ENCODE data around the gene CPSF4L. TPM values are rescaled to one million over a fixed set of nuclear protein-coding genes. Genes with fewer than 3 reads are reported as not detected.

CPSF4L gene
- total RNA-seq, 4 donors from 2014 or later, result not detected

GRCh38 chr17:73301369-73301768 lies 39.7 kb upstream of the CPSF4L start:
- no peak overlapping the region for H3K4me3 ChIP-seq
- H3K9me3 ChIP-seq, result no peaks in the 10 kb centered on the region
- TF ChIP-seq EP300 (IDR thresholded peaks at IDR 0.05), result no peak
- TF ChIP-seq POLR2A (IDR thresholded peaks at IDR 0.05), result no peak
- TF ChIP-seq POLR2AphosphoS5 (IDR thresholded peaks at IDR 0.05), result no peak
- no peak for TF ChIP-seq CTCF (IDR thresholded peaks at IDR 0.05)
- 72% methylated on average over 2 of the region's 2 CpGs for WGBS
- peaks cover 78% of the 10 kb centered on the region for H3K4me1 ChIP-seq
- no peak for DNase-seq (ENCODE audit: low spot score in 2 of 2)
- H3K36me3 ChIP-seq, result no peaks in the 10 kb centered on the region
- no peaks in the 10 kb centered on the region for H3K27me3 ChIP-seq
- no peak overlapping the region for H3K27ac ChIP-seq

- TF ChIP-seq EP300 (IDR thresholded peaks at IDR 0.05), result no peak
- TF ChIP-seq POLR2AphosphoS5 (IDR thresholded peaks at IDR 0.05), result no peak
- no peak for TF ChIP-seq POLR2A (IDR thresholded peaks at IDR 0.05)
- no peak for TF ChIP-seq CTCF (IDR thresholded peaks at IDR 0.05)
- DNase-seq (ENCODE audit: low spot score in 2 of 2), result no peak
- Histone ChIP-seq H3K4me3 (no peak overlapping the region), H3K27me3 (no peaks in the 10 kb centered on the region), H3K27ac (no peak overlapping the region), H3K36me3 (no peaks in the 10 kb centered on the region), H3K9me3 (no peaks in the 10 kb centered on the region), H3K4me1 (peaks cover 68% of the 10 kb centered on the region)
- WGBS, result 79% methylated on average over 3 of the region's 3 CpGs
Measured at GRCh38 chr17:73300392-73300791, 38.7 kb upstream of the CPSF4L start.

DNA sequence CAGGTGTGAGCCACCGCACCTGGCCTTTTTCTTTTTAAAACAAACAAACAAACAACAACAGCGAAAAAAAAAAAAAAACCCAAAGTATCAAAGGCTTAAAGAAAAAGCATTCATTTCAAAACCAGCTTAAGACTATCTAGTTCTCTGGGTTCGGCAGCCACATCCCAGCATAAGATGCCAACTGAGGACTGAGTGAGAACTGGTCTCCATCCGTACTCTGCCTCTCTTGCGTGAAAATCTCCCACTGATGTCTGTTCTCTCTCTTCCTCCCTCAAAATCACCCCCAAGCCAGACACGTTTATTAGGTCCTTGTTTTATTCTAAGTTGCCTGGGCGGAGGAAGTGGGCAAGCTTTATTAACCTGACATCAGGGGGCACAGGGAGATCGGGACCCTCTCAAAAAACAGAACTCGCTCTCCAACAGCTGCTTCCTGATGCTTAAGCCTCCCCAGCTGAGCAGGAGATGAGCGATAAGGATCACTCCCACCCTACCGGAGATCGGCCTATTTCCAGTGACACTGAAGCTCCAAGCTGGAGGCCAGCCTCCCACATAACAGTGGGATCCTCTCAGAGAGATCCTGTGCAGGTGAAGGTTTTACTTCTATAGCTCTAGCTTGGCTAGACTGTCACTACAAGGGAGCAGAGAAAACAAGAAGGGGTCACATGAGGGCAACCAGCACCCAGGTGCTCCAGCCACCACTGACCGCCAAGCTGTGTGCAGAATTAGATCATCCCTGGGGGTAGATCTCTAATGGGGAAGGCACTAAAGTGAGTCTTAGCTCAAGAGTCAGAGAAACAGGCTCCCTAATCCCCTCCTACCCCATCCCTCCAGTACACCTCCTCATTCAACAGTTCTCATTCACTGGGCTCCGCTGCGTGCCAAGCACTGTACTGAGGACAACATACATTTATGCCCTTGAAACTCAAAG lies 36.5 kb upstream of the CPSF4L start:
- WGBS, result 65% methylated on average over 15 of the region's 15 CpGs
- Histone ChIP-seq H3K27ac (no peak overlapping the region), H3K9me3 (no peaks in the 10 kb centered on the region), H3K4me1 (peaks cover 68% of the 10 kb centered on the region), H3K27me3 (no peaks in the 10 kb centered on the region), H3K4me3 (no peak overlapping the region), H3K36me3 (no peaks in the 10 kb centered on the region)
- TF ChIP-seq EP300 (IDR thresholded peaks at IDR 0.05), result no peak
- no peak for TF ChIP-seq POLR2AphosphoS5 (IDR thresholded peaks at IDR 0.05)
- no peak for TF ChIP-seq POLR2A (IDR thresholded peaks at IDR 0.05)
- TF ChIP-seq CTCF (IDR thresholded peaks at IDR 0.05), result no peak
- DNase-seq (ENCODE audit: low spot score in 2 of 2), result no peak

GRCh38 chr17:73293480-73293911 lies 31.8 kb upstream of the CPSF4L start:
- H3K27ac ChIP-seq, result peak overlapping the region; percentile 89
- H3K9me3 ChIP-seq, result no peaks in the 10 kb centered on the region
- no peak for DNase-seq (ENCODE audit: low spot score in 2 of 2)
- WGBS, result 54% methylated on average over 9 of the region's 9 CpGs
- H3K27me3 ChIP-seq, result no peaks in the 10 kb centered on the region
- peaks cover 80% of the 10 kb centered on the region for H3K4me1 ChIP-seq
- H3K36me3 ChIP-seq, result no peaks in the 10 kb centered on the region
- H3K4me3 ChIP-seq, result no peak overlapping the region
- TF ChIP-seq POLR2AphosphoS5 (IDR thresholded peaks at IDR 0.05) (peak in 2 of 3 donors; percentile 50 to 61), CTCF (IDR thresholded peaks at IDR 0.05) (no peak), EP300 (IDR thresholded peaks at IDR 0.05) (no peak), POLR2A (IDR thresholded peaks at IDR 0.05) (no peak)

DNA sequence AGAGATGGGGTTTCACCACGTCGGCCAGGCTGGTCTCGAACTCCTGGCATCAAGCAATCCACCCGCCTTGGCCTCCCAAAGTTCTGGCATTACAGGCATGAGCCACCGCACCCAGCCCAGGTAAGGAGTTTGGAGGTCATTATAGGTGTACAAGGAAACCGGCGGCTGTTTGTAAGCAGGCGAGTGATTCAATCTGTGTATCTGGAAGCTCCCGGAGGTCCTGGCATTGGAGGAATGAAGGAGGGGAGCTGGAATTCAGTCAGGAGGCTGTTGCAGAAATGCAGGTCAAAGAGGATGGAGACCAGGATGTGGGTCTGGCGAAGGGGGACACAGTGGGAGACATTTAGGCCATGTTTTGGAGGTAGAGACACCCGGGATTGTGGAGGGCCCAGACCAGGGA lies 31.4 kb upstream of the CPSF4L start:
- WGBS, result 43% methylated on average over 11 of the region's 11 CpGs
- Histone ChIP-seq H3K27ac (peak overlapping the region; percentile 89), H3K4me3 (no peak overlapping the region), H3K9me3 (no peaks in the 10 kb centered on the region), H3K27me3 (no peaks in the 10 kb centered on the region), H3K4me1 (peaks cover 80% of the 10 kb centered on the region), H3K36me3 (no peaks in the 10 kb centered on the region)
- TF ChIP-seq POLR2AphosphoS5 (IDR thresholded peaks at IDR 0.05), result no peak
- no peak for TF ChIP-seq CTCF (IDR thresholded peaks at IDR 0.05)
- no peak for TF ChIP-seq POLR2A (IDR thresholded peaks at IDR 0.05)
- no peak for TF ChIP-seq EP300 (IDR thresholded peaks at IDR 0.05)
- DNase-seq (ENCODE audit: low spot score in 2 of 2), result no peak
